OCI-LY7 (cell line): Measurements from ENCODE around the gene ACTN1.

Source experiments
- EZH2phosphoT487 ChIP-seq: fragments of 200-600 bp; sonication (generic); IDR thresholded peaks from 2 replicates; pipeline ENCODE4 v1.6.1; 2018; ENCODE audit warnings: low read depth, borderline replicate concordance, mild to moderate bottlenecking, mixed run types, antibody characterized with exemption, low read length, moderate library complexity, mixed read lengths
- TF ChIP-seq, protein P1 (sequence below): fragments of 200-600 bp; sonication (generic); conservative IDR thresholded peaks from 2 replicates; pipeline ENCODE4 v1.5.1; 2014; ENCODE audit warnings: mild to moderate bottlenecking, antibody characterized with exemption, low read length, moderate library complexity, mixed read lengths

DNA sequence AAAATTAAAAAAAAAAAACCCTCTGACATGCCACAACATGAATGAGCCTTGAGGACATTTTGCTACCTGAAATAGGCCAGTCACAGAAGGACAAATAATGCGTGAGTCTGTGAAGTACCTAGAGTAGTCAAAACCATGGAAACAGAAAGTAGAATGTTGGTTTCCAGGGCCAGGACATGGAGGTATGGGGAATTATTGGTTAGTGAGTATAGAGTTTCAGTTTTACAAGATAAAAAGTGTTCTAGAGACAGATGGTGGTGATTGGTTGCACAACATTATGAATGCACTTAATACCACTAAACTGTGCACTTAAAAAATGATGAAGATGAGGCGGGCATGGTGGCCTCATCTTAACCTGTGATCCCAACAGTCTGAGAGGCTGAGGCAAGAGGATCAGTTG lies 138.6 kb downstream of the ACTN1 start:
- TF ChIP-seq, protein P1, sequence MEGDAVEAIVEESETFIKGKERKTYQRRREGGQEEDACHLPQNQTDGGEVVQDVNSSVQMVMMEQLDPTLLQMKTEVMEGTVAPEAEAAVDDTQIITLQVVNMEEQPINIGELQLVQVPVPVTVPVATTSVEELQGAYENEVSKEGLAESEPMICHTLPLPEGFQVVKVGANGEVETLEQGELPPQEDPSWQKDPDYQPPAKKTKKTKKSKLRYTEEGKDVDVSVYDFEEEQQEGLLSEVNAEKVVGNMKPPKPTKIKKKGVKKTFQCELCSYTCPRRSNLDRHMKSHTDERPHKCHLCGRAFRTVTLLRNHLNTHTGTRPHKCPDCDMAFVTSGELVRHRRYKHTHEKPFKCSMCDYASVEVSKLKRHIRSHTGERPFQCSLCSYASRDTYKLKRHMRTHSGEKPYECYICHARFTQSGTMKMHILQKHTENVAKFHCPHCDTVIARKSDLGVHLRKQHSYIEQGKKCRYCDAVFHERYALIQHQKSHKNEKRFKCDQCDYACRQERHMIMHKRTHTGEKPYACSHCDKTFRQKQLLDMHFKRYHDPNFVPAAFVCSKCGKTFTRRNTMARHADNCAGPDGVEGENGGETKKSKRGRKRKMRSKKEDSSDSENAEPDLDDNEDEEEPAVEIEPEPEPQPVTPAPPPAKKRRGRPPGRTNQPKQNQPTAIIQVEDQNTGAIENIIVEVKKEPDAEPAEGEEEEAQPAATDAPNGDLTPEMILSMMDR = no peak
- TF ChIP-seq EZH2phosphoT487 = no peak
